ENCODE data around the gene SYNJ1.
A peak's percentile ranks its signal among the peaks of the same experiment; 100 is the strongest.

The SYNJ1 gene

DNA sequence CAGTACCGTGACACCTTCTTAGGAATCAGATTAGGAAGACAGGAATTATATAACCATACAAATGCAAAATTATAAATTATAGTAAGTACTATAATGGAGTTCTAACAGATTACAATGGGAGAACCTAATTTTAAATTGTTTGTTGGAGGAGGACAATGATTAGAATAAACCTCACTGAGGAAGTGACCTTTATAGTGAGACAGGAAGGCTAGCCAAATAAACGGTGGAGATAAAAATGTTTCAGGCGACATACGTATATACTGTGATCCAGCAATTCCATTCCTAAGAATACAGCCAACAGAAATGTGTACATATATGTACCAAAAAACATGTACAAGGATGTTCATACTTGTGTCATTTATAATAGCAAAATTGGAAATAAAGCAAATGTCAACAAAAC, 15.2 kb downstream of the SYNJ1 start:
- TF ChIP-seq, protein P1, sequence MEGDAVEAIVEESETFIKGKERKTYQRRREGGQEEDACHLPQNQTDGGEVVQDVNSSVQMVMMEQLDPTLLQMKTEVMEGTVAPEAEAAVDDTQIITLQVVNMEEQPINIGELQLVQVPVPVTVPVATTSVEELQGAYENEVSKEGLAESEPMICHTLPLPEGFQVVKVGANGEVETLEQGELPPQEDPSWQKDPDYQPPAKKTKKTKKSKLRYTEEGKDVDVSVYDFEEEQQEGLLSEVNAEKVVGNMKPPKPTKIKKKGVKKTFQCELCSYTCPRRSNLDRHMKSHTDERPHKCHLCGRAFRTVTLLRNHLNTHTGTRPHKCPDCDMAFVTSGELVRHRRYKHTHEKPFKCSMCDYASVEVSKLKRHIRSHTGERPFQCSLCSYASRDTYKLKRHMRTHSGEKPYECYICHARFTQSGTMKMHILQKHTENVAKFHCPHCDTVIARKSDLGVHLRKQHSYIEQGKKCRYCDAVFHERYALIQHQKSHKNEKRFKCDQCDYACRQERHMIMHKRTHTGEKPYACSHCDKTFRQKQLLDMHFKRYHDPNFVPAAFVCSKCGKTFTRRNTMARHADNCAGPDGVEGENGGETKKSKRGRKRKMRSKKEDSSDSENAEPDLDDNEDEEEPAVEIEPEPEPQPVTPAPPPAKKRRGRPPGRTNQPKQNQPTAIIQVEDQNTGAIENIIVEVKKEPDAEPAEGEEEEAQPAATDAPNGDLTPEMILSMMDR (IDR thresholded peaks at IDR 0.05): no peak
- no peak overlapping the region for H3K4me3 ChIP-seq (ENCODE audit: low read depth in 1 of 2, low read length in 1 of 2)
- H3K36me3 ChIP-seq: peaks cover 8% of the 10 kb centered on the region
- H3K27ac ChIP-seq: no peak overlapping the region
- no peaks in the 10 kb centered on the region for H3K9me3 ChIP-seq
- no peaks in the 10 kb centered on the region for H3K27me3 ChIP-seq
- H3K4me1 ChIP-seq (ENCODE audit: control insufficient read depth in 1 of 2, insufficient read depth in 1 of 2, low read depth in 1 of 2, low read length in 1 of 2): peaks cover 13 to 16% of the 10 kb centered on the region in 2 experiments

DNA sequence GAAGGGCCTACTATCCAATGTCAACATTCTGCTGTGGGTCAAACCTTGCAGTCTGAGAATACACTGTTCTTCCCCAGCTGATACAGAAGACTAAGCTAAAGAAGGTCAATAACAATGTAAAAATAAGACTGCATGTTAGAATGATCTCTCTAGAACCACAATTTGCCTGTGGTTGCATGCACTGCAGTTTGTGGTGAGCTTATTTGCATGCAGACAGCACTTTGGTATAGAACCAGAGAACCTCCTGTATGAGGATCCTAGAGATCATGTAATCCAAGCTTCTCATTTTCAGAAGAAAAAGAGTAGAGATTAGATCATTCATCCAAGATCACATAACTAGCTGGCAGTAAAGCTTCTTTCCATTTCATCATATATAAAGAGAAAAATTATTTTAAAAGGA, 15.8 kb downstream of the SYNJ1 start:
- Histone ChIP-seq H3K27me3 (no peaks in the 10 kb centered on the region), H3K4me1 (ENCODE audit: control insufficient read depth in 1 of 2, insufficient read depth in 1 of 2, low read depth in 1 of 2, low read length in 1 of 2) (peaks cover 8 to 10% of the 10 kb centered on the region in 2 experiments), H3K27ac (no peak overlapping the region), H3K36me3 (peaks cover 12% of the 10 kb centered on the region), H3K4me3 (ENCODE audit: low read depth in 1 of 2, low read length in 1 of 2) (no peak overlapping the region), H3K9me3 (no peaks in the 10 kb centered on the region)
- TF ChIP-seq, protein P1 (IDR thresholded peaks at IDR 0.05): no peak

DNA sequence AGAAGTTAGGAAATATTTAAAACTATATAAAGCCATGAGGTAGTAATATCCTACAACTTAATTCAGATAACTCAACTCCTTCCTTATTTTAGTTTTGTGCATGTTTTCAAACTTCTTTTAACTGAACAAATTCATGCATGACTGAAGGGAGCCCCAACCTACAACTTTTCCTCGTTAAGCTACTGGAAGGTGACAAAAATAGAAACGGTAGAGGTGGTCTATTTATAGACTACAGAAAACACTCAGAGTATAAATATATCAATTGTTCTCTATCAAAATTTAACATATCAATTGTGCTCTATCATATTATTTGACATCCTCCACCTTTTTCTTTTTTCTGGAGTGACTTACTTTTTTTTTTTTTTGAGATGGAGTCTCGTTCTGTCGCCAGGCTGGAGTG, 16.8 kb downstream of the SYNJ1 start:
- no peaks in the 10 kb centered on the region for H3K27me3 ChIP-seq

DNA sequence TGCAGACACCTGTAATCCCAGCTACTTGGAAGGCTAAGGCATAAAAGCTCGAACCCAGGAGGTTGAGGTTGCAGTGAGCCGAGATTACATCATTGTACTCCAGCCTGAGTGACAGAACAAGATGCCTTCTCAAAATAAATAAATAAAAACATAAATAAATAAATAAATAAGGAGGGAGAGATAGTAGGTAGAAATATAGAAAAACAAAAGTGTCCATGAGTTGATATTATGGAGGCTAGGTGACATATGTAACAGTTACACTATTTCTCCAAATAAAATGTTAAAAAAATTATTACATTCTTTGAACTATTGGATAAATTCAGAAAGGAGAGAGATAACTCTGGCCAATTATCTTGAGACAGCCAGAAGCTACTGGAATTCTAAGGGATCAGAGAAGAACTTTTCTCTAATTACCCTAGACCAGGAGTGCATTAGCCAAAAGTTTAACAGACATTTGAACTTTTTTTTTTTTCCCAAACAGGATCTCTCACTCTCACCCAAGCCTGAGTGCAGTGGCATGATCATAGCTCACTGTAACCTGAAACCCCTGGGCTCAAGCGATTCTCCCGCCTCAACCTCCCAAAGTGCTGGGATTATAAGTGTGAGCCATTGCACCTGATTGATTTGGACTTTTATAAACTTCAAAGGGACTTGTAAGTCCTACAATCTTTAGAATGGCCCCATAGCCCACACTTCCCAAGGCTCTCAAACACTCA, 17.6 kb downstream of the SYNJ1 start:
- no peaks in the 10 kb centered on the region for H3K27me3 ChIP-seq
- H3K9me3 ChIP-seq: no peaks in the 10 kb centered on the region
- peaks cover 12% of the 10 kb centered on the region for H3K36me3 ChIP-seq
- TF ChIP-seq, protein P1 (IDR thresholded peaks at IDR 0.05): no peak
- no peak overlapping the region for H3K4me3 ChIP-seq (ENCODE audit: low read depth in 1 of 2, low read length in 1 of 2)
- H3K4me1 ChIP-seq (ENCODE audit: control insufficient read depth in 1 of 2, insufficient read depth in 1 of 2, low read depth in 1 of 2, low read length in 1 of 2): peaks cover 8% of the 10 kb centered on the region in 2 experiments
- H3K27ac ChIP-seq: no peak overlapping the region

More for the DNA sequence above, 16.8 kb downstream of the SYNJ1 start:
- TF ChIP-seq, protein P1 (IDR thresholded peaks at IDR 0.05): no peak
- no peak overlapping the region for H3K4me3 ChIP-seq (ENCODE audit: low read depth in 1 of 2, low read length in 1 of 2)
- H3K27ac ChIP-seq: no peak overlapping the region
- peaks cover 12% of the 10 kb centered on the region for H3K36me3 ChIP-seq
- peaks cover 8% of the 10 kb centered on the region in 2 experiments for H3K4me1 ChIP-seq (ENCODE audit: control insufficient read depth in 1 of 2, insufficient read depth in 1 of 2, low read depth in 1 of 2, low read length in 1 of 2)
- no peaks in the 10 kb centered on the region for H3K9me3 ChIP-seq

DNA sequence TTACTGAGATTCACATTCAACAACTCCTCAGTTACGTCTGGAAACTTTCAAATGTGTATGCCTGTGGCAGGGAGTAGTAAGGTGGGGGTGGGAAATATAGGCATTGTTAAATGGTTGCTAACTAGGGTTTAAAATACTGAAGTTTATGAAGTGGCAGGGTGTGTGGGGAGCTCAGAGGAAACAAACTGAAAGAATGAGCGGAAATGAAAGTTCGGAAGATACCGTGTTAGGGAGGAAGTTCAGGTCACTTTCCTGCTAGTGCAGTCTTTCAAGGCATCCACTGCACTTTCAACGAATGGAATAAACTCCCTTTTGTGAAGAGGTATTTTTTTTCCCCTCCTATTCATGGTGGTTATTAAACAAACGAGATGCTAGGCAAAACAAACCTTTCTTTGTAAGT, 19.7 kb downstream of the SYNJ1 start:
- no peaks in the 10 kb centered on the region for H3K9me3 ChIP-seq
- TF ChIP-seq, protein P1 (IDR thresholded peaks at IDR 0.05): no peak
- peaks cover 4 to 5% of the 10 kb centered on the region in 2 experiments for H3K4me1 ChIP-seq (ENCODE audit: control insufficient read depth in 1 of 2, insufficient read depth in 1 of 2, low read depth in 1 of 2, low read length in 1 of 2)
- peaks cover 18% of the 10 kb centered on the region for H3K36me3 ChIP-seq
- H3K4me3 ChIP-seq (ENCODE audit: low read depth in 1 of 2, low read length in 1 of 2): no peak overlapping the region
- H3K27me3 ChIP-seq: no peaks in the 10 kb centered on the region
- peak overlapping the region; percentile 5 for H3K27ac ChIP-seq

Measured in neutrophil (primary cell).